Cardiac muscle cell (in vitro differentiated cells and primary cell): ENCODE measurements around the gene KRABD2.

ENCODE experiments used
- DNase-seq, 2 donors: peaks; one replicate each; pipeline versions ENCODE4 v3.0.0 to v3.0.0-alpha.2; 2010 to 2017; ENCODE audit warnings: low read depth in 1 of 2, low spot score in 1 of 2
- H3K27ac ChIP-seq: fragments of 200-600 bp; sonication (generic); 2 replicates; pipeline ENCODE4 v1.5.1; 2016
- H3K27me3 ChIP-seq: fragments of 200-600 bp; sonication (generic); 2 replicates; pipeline ENCODE4 v1.6.0; 2016; ENCODE audit warnings: control low read depth
- H3K36me3 ChIP-seq: fragments of 200-600 bp; sonication (generic); 2 replicates; pipeline ENCODE4 v1.5.1; 2016; ENCODE audit warnings: control low read depth
- H3K4me1 ChIP-seq: fragments of 200-600 bp; sonication (generic); 2 replicates; pipeline ENCODE4 v1.8.1; 2017; ENCODE audit warnings: low read depth, mild to moderate bottlenecking, mixed run types
- H3K4me3 ChIP-seq: fragments of 200-600 bp; sonication (generic); 2 replicates; pipeline ENCODE4 v1.5.1; 2016; ENCODE audit warnings: mild to moderate bottlenecking
- H3K9me3 ChIP-seq: fragments of 200-600 bp; sonication (generic); 2 replicates; pipeline ENCODE4 v1.5.1; 2017; ENCODE audit warnings: low read depth, mild to moderate bottlenecking, control low read depth
- CTCF ChIP-seq: IDR thresholded peaks from 2 replicates; pipeline ENCODE4 v1.5.1; 2012; ENCODE audit warnings: low read depth, mild to moderate bottlenecking, low read length

KRABD2 gene

GRCh38 chr17:8417806-8418205 is 41.3 kb upstream of the KRABD2 start:
- DNase-seq, result no peak
- Histone ChIP-seq H3K9me3 (no peaks in the 10 kb centered on the region), H3K27me3 (no peaks in the 10 kb centered on the region), H3K4me3 (no peak overlapping the region), H3K36me3 (no peaks in the 10 kb centered on the region), H3K4me1 (peaks cover 10% of the 10 kb centered on the region), H3K27ac (no peak overlapping the region)
- TF ChIP-seq CTCF, result no peak

- TF ChIP-seq CTCF, result no peak
- Histone ChIP-seq H3K27me3 (no peaks in the 10 kb centered on the region), H3K27ac (no peak overlapping the region), H3K4me1 (no peaks in the 10 kb centered on the region), H3K9me3 (no peaks in the 10 kb centered on the region), H3K36me3 (no peaks in the 10 kb centered on the region), H3K4me3 (no peak overlapping the region)
- DNase-seq, result no peak
These were observed 37.4 kb upstream of the KRABD2 start for GRCh38 chr17:8413938-8414337.

- no peak for DNase-seq
- no peaks in the 10 kb centered on the region for H3K36me3 ChIP-seq
- TF ChIP-seq CTCF, result no peak
- no peak overlapping the region for H3K4me3 ChIP-seq
- H3K4me1 ChIP-seq, result no peaks in the 10 kb centered on the region
- H3K9me3 ChIP-seq, result no peaks in the 10 kb centered on the region
- no peaks in the 10 kb centered on the region for H3K27me3 ChIP-seq
- H3K27ac ChIP-seq, result no peak overlapping the region
These were observed 36.8 kb upstream of the KRABD2 start for GRCh38 chr17:8413328-8413727.

- no peaks in the 10 kb centered on the region for H3K36me3 ChIP-seq
- no peaks in the 10 kb centered on the region for H3K27me3 ChIP-seq
- no peak for TF ChIP-seq CTCF
- no peak overlapping the region for H3K4me3 ChIP-seq
- no peaks in the 10 kb centered on the region for H3K4me1 ChIP-seq
- no peak overlapping the region for H3K27ac ChIP-seq
- H3K9me3 ChIP-seq, result no peaks in the 10 kb centered on the region
- DNase-seq, result no peak
These were observed 35.6 kb upstream of the KRABD2 start for GRCh38 chr17:8412089-8412488.

GRCh38 chr17:8410883-8411238 is 34.4 kb upstream of the KRABD2 start:
- no peaks in the 10 kb centered on the region for H3K36me3 ChIP-seq
- no peaks in the 10 kb centered on the region for H3K9me3 ChIP-seq
- no peaks in the 10 kb centered on the region for H3K4me1 ChIP-seq
- no peak for TF ChIP-seq CTCF
- no peak overlapping the region for H3K27ac ChIP-seq
- H3K27me3 ChIP-seq, result no peaks in the 10 kb centered on the region
- no peak overlapping the region for H3K4me3 ChIP-seq
- no peak for DNase-seq
